Activated CD4-positive, alpha-beta T cell treated with anti-CD3 and anti-CD28 coated beads, Interleukin-2, Interleukin-4, amounts not matched to agents 100 ng/mL and 50 ng/mL, durations not matched to agents 16 hours and 8 hours (primary cell): ENCODE results near the gene GOLGA6C.
"Not testable (repeated sequence)": the region's sequence is repeated elsewhere in the genome, so short reads cannot be mapped to it uniquely, and the experiment has no call there.

Experiments
- DNase-seq: peaks from one replicate; pipeline ENCODE4 v3.0.0-alpha.2; 2020; ENCODE audit warnings: low spot score

GOLGA6C gene

GRCh38 chr15:75258620-75259343 is 648 bp downstream of the GOLGA6C start:
- DNase-seq: not testable (repeated sequence)

DNA sequence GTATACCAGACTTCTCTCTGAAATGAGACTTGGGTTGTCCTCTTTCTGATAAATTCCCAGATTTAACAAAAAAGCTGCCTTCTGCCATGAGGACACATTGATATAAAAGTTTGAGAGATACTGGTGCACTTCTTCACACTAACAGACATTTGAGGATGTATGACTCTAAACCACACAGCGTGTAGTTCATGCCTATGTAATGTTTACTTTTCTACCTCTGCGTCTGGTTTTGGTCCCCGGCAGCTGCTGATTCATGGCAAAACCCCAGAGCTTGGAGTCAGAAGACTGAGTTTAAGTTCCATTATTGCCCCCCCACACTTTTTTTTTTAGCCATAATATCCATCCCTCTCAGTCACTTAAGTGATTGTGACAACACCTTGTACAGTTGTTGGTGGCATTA is 1.7 kb downstream of the GOLGA6C start:
- DNase-seq: not testable (repeated sequence)

DNA sequence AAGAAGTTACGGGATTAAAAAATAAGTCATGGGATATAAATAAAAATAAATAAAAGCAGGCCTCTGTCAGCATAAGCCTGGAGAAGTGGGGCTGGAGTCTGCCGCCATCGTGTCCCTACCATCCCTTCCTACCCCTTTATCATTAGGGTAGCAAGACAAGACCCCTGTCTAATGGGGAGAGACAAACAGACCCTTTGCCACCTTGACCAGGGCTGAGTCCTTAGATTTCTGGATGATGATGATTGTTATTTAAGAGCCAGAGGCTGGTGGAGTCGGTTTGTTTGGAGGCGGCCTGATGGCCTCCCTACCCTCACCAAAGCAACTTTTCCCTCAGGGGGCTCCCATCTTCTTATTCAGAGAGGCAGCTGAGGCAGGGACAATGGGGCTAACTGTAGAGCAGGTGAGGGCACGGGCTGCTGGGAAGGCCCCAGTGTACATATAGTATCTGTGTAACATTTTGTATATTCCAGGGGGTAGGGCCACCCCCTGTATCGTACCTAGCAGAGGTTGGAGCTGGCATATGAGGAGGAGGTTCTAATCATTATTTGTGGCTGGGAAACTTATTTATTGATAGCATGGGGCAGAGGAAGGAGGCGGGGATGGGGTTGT is 15.7 kb downstream of the GOLGA6C start:
- not testable (repeated sequence) for DNase-seq

GRCh38 chr15:75274509-75275107 is 16.5 kb downstream of the GOLGA6C start:
- DNase-seq: peak; percentile 83

GRCh38 chr15:75275617-75276016 is 17.5 kb downstream of the GOLGA6C start:
- not testable (repeated sequence) for DNase-seq

DNA sequence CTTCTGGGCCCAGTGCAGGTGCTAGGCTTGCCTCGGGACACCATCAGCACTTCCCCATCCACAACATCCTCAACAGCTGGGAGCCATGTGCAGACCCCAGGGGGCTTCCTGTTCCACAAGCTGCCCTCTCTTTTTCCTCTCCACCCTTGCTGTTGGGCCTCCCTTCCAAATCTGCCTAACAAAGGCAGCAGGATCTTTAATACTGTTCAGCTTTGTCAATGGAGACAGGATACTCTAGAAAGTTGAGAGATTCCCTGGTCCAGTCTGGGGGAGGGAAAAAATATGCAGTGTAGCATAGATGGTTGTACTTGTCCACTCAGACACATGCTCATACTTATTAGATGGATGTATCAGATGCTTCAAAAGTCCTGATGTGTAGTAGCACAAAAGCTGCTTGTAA is 20.4 kb downstream of the GOLGA6C start:
- not testable (repeated sequence) for DNase-seq

DNA sequence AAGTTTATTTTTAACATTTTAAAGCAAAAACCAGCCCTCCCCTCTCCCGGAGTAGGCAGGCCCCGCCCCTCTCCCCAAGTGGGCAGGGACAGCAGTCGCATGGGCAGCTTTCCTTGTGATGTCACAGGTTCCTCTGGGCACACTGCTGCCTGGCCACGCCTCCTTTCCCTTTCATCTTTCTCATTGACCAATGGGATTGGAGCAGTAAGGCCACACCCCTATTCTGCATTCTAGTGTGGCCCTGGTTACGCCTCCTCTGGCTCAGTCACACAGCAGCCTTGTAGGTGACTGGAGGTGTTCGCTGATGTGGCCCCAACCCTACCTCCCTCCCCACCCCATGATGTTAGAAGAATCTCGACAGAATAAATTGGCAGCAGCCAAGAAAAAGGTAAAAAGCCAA is 24.4 kb downstream of the GOLGA6C start, which contains the start of gene GOLGA6D:
Gene GOLGA6D, plus strand, starts transcription at position 264 of the 400 bp plus-strand sequence. Its CDS starts 41 bp downstream, at position 305.
- DNase-seq: not testable (repeated sequence)

- not testable (repeated sequence) for DNase-seq
Observed at GRCh38 chr15:75284152-75284551, 26.0 kb downstream of the GOLGA6C start.

DNA sequence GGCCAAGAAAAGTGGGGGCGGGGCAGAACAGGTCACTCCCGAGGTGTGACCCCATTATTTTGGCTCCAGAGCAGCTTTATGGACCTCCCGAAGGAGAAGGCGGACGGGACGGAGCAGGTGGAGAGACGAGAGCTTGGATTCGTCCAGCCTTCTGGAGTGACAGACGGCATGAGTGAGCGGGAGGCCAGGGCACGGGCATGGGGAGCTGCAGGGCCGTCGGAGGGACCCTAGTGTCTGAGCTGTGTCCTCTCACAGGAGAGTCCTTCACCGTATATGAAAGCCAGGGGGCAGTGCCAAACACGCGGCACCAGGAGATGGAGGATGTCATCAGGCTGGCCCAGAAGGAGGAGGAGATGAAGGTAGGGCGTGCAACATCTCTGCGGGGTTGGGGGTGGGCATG is 35.5 kb downstream of the GOLGA6C start:
- not testable (repeated sequence) for DNase-seq

GRCh38 chr15:75298541-75299310 is 40.6 kb downstream of the GOLGA6C start:
- DNase-seq: not testable (repeated sequence)

- DNase-seq: peak; percentile 58
Observed at GRCh38 chr15:75299311-75299688, 41.2 kb downstream of the GOLGA6C start.

DNA sequence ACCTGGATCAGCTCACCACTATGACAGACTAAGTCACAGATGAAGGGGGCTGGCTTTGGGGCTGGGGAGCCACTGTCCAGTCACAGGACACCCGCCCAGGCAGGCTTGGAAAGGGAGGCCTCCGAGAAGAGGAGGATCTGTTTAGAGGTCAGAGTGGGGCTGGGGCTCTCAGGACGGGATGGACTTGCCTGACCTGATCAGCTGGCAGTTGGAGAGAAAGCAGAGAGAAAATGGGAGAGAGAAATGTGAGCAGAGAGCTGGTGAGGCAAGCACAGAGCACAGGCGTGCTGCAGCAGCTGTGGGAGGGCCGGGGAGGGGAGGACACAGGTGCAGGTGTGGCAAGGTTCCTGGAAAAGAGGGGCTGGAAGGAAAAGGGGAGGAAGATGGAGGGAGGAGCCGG is 41.9 kb downstream of the GOLGA6C start:
- not testable (repeated sequence) for DNase-seq

- no peak for DNase-seq
Observed at GRCh38 chr15:75302318-75302717, 44.2 kb downstream of the GOLGA6C start.

- not testable (repeated sequence) for DNase-seq
Observed at GRCh38 chr15:75302753-75303152, 44.6 kb downstream of the GOLGA6C start.

DNA sequence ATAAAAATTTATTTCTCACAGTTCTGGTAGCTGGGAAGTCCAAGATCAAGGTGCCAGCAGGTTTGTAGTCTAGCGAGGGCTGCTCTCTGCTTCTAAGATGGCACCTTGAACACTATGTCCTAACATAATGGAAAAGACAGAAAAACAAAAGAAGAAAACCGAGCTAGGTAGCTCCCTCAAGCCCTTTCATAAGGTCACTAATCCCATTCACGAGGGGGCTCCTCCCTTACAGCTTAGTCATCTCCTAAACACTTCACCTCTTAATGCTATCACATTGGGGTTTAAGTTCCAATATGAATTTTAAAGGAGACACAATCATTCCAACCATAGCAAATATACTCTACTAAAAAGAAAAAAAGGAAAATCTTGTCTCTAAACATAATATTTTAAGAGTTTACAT is 48.1 kb downstream of the GOLGA6C start:
- DNase-seq: no peak

DNA sequence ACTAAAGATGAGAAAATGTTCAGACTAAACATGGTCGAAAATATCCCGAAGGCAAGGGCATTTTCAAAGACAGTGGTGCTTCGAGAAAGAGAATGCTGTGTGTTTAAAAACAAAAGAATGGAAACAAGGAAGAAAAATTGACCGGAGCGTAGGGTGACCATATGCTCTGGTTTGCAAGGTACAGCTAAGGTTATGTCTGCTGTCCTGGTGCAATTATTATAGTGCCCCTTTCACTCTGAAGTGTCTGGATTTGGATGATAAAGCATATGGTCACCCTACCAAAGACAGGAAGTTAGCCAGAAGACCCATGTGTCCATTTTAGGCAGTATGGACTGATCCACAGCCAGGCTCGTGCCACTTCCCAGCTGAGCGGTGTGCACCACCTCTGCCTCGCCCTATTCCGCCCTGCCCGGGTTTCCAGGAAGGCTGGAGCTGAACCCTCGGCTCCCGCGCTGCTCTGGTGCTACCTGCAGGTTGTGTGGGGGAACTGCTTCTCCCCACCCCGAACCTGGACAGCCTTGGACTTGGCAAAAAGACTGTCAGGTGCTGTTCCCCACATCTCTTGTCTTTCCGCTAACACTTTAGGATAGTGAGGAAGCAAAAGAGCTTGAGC is 49.8 kb downstream of the GOLGA6C start:
- peak; percentile 24 for DNase-seq

GRCh38 chr15:75309711-75310110 is 51.6 kb downstream of the GOLGA6C start:
- no peak for DNase-seq

DNA sequence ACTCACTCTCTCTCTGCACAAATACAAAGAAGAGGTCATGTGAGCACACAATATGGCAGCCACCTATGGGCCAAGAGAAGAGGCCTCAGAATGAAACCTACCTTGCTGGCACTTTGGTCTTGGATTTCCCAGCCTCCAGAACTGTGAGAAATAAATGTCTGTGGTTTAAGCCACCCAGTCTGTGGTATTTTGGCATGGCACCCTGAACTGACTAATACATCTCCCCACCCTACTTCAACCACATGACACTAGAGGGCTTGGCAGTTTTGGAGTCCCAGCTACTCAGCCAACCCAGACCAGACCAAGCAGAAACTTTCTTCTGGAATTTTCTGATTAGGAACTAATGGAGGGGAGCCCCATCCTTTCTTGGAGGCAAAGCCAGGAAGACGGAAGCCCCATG is 54.4 kb downstream of the GOLGA6C start:
- DNase-seq: peak; percentile 24

- DNase-seq: no peak
Observed at GRCh38 chr15:75313116-75313845, 55.1 kb downstream of the GOLGA6C start.

- DNase-seq: no peak
Observed at GRCh38 chr15:75314552-75315290, 56.6 kb downstream of the GOLGA6C start.
